22Rv1 (cell line): Measurements from ENCODE around the gene PARN.
A peak's percentile ranks its signal among the peaks of the same experiment; 100 is the strongest.

ENCODE experiments used
- H3K27ac ChIP-seq: fragments of 450-650 bp; 2 replicates; pipeline ENCODE4 v1.5.1; 2017
- CTCF ChIP-seq: fragments of 450-650 bp; IDR thresholded peaks from 2 replicates; pipeline ENCODE4 v1.5.1; 2017; ENCODE audit warnings: mild to moderate bottlenecking
- ZFX ChIP-seq: fragments of 450-650 bp; IDR thresholded peaks from 2 replicates; pipeline ENCODE4 v1.6.1; 2017; ENCODE audit warnings: antibody characterized with exemption, borderline replicate concordance

The PARN gene

GRCh38 chr16:14628806-14629611 lies 1.1 kb downstream of the PARN start:
- H3K27ac ChIP-seq = peak overlapping the region; percentile 94
- TF ChIP-seq CTCF (no peak), ZFX (no peak)

- H3K27ac ChIP-seq = no peak overlapping the region
- no peak for TF ChIP-seq CTCF
- TF ChIP-seq ZFX = no peak
These were observed 3.0 kb downstream of the PARN start for GRCh38 chr16:14627078-14627477.

- TF ChIP-seq CTCF (no peak), ZFX (no peak)
- H3K27ac ChIP-seq = no peak overlapping the region
These were observed 11.5 kb downstream of the PARN start for GRCh38 chr16:14618566-14618965.

- TF ChIP-seq ZFX (no peak), CTCF (no peak)
- no peak overlapping the region for H3K27ac ChIP-seq
These were observed 13.8 kb downstream of the PARN start for GRCh38 chr16:14616280-14616679.

- no peak for TF ChIP-seq CTCF
- no peak for TF ChIP-seq ZFX
These were observed 16.1 kb downstream of the PARN start for GRCh38 chr16:14613991-14614390.

GRCh38 chr16:14611660-14612059 lies 18.4 kb downstream of the PARN start:
- no peak overlapping the region for H3K27ac ChIP-seq
- no peak for TF ChIP-seq ZFX
- no peak for TF ChIP-seq CTCF

More at GRCh38 chr16:14613991-14614390, 16.1 kb downstream of the PARN start:
- no peak overlapping the region for H3K27ac ChIP-seq

- no peak overlapping the region for H3K27ac ChIP-seq
- TF ChIP-seq CTCF = no peak
- TF ChIP-seq ZFX = no peak
These were observed 20.3 kb downstream of the PARN start for GRCh38 chr16:14609716-14610115.
